Astrocyte (in vitro differentiated cells and primary cell): ENCODE measurements around the gene TRIO. TPM values are rescaled to one million over a fixed set of nuclear protein-coding genes. Genes with fewer than 3 reads are reported as not detected.

Experiments used
- DNase-seq: peaks from one replicate; pipeline ENCODE4 v3.0.0-alpha.2; 2010; ENCODE audit warnings: low read depth
- FAIRE-seq: peaks from 2 replicates; lab custom pipeline; 2011; peaks lifted over from hg19 to GRCh38; lab: Jason Lieb, UNC
- H2AFZ ChIP-seq: 2 replicates; pipeline ENCODE4 v1.6.0; 2012; ENCODE audit warnings: low read depth, low read length, inconsistent platforms
- H3K27ac ChIP-seq: 2 replicates; pipeline ENCODE4 v1.5.1; 2011; ENCODE audit warnings: low read depth, low read length, inconsistent platforms
- H3K27me3 ChIP-seq: 2 replicates; pipeline ENCODE4 v1.6.0; 2011; ENCODE audit warnings: low read length, inconsistent platforms; ENCODE audit not compliant: insufficient read depth
- H3K36me3 ChIP-seq: 2 replicates; pipeline ENCODE4 v1.5.1; 2011; ENCODE audit warnings: low read length, inconsistent platforms; ENCODE audit not compliant: insufficient read depth
- H3K4me1 ChIP-seq: 2 replicates; pipeline ENCODE4 v1.5.1; 2011; ENCODE audit warnings: low read length, inconsistent platforms; ENCODE audit not compliant: insufficient read depth
- H3K4me2 ChIP-seq: 2 replicates; pipeline ENCODE4 v1.6.0; 2012; ENCODE audit warnings: low read length, inconsistent platforms
- H3K4me3 ChIP-seq: 2 replicates; pipeline ENCODE4 v1.5.1; 2011; ENCODE audit warnings: low read depth, mild to moderate bottlenecking, low read length, inconsistent platforms; ENCODE audit not compliant: insufficient read depth
- H3K79me2 ChIP-seq: 2 replicates; pipeline ENCODE4 v1.6.0; 2012; ENCODE audit warnings: mild to moderate bottlenecking, low read length, inconsistent platforms; ENCODE audit not compliant: insufficient read depth
- H3K9ac ChIP-seq: 2 replicates; pipeline ENCODE4 v1.6.0; 2012; ENCODE audit warnings: mild to moderate bottlenecking, low read length, inconsistent platforms
- H3K9me3 ChIP-seq: 2 replicates; pipeline ENCODE4 v1.5.1; 2012; ENCODE audit warnings: low read depth, mild to moderate bottlenecking, low read length, inconsistent platforms; ENCODE audit not compliant: insufficient read depth
- H4K20me1 ChIP-seq: 2 replicates; pipeline ENCODE4 v1.6.0; 2012; ENCODE audit warnings: low read length, inconsistent platforms; ENCODE audit not compliant: insufficient read depth
- H3K27ac Mint-ChIP-seq: one replicate; pipeline ENCODE4 v1.8.0; 2021; ENCODE audit warnings: mild to moderate bottlenecking, mixed read lengths; ENCODE audit not compliant: unreplicated experiment
- H3K27me3 Mint-ChIP-seq: one replicate; pipeline ENCODE4 v1.8.0; 2021; ENCODE audit warnings: low read depth, mixed read lengths; ENCODE audit not compliant: unreplicated experiment
- H3K36me3 Mint-ChIP-seq: one replicate; pipeline ENCODE4 v1.8.0; 2021; ENCODE audit warnings: low read depth, mixed read lengths; ENCODE audit not compliant: unreplicated experiment
- H3K4me1 Mint-ChIP-seq: one replicate; pipeline ENCODE4 v1.8.0; 2021; ENCODE audit warnings: low read depth, mixed read lengths; ENCODE audit not compliant: unreplicated experiment
- H3K4me3 Mint-ChIP-seq: one replicate; pipeline ENCODE4 v1.8.0; 2021; ENCODE audit warnings: mild to moderate bottlenecking, moderate library complexity, mixed read lengths; ENCODE audit not compliant: unreplicated experiment
- H3K9me3 Mint-ChIP-seq: one replicate; pipeline ENCODE4 v1.8.0; 2021; ENCODE audit warnings: mild to moderate bottlenecking, mixed read lengths; ENCODE audit not compliant: unreplicated experiment
- EZH2 ChIP-seq: IDR thresholded peaks from 2 replicates; pipeline ENCODE4 v1.6.1; 2012; ENCODE audit warnings: mild to moderate bottlenecking, low read length, inconsistent platforms; ENCODE audit not compliant: insufficient read depth
- total RNA-seq: library from RNA; stranded (reverse); gene quantifications from 2 replicates; pipeline ENCODE4 v1.2.1, GENCODE V29; 2021
- TF ChIP-seq, protein P1 (sequence below): IDR thresholded peaks from 2 replicates; pipeline ENCODE4 v1.5.1; 2011; ENCODE audit warnings: low read depth, mild to moderate bottlenecking, inconsistent platforms, low read length, moderate library complexity; ENCODE audit not compliant: insufficient read depth

Gene TRIO
- total RNA-seq, 1 donor from 2014 or later, result 347 TPM

DNA sequence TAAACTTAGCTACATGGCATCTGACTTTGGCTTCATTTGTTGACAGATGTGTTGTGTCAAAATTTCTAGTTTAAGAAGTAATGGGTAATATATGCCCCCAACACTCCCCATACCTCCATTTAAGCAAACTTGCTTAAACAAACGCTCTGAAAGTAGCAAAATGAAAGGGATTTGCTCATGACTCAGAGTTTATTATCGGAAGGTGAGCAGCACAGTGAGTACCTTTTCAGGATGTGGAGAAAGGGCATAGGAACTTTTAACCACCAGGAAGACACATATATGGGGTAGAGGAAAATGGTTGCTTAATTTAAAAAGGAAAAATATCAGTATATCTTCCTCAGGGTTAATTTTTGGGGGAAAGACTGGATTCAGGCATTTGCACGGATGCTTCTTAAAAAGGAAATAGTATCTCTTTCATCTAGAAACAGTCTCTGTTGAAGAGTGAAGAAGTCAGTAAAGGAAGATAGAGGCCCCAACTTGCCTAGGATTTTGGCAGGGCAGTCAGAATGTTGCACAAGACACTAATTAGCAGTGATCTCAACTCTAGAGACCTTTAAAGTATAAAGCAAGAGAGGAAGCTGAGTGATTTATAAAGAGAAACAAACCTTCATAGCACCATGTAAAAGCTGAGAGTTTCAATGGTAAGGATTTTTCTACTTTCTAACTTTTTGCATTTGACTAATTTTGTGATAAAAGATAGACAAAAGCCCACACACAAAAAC, 155.1 kb downstream of the TRIO start:
- DNase-seq (no peak), FAIRE-seq (no peak)
- H3K9me3 ChIP-seq, result no peaks in the 10 kb centered on the region
- no peak overlapping the region for H3K4me3 ChIP-seq
- peaks cover 4% of the 10 kb centered on the region for H3K4me1 ChIP-seq
- peaks cover 100% of the 10 kb centered on the region for H3K79me2 ChIP-seq
- no peaks in the 10 kb centered on the region for H3K27me3 ChIP-seq
- no peak overlapping the region for H3K9ac ChIP-seq
- peaks cover 84% of the 10 kb centered on the region for H4K20me1 ChIP-seq
- H2AFZ ChIP-seq, result no peak overlapping the region
- Mint-ChIP-seq H3K4me1 (peaks cover 20% of the 10 kb centered on the region), H3K27ac (peak overlapping the region; percentile 38), H3K27me3 (no peaks in the 10 kb centered on the region), H3K4me3 (no peak overlapping the region), H3K36me3 (peaks cover 19% of the 10 kb centered on the region), H3K9me3 (no peaks in the 10 kb centered on the region)
- no peak overlapping the region for H3K27ac ChIP-seq
- TF ChIP-seq, protein P1, sequence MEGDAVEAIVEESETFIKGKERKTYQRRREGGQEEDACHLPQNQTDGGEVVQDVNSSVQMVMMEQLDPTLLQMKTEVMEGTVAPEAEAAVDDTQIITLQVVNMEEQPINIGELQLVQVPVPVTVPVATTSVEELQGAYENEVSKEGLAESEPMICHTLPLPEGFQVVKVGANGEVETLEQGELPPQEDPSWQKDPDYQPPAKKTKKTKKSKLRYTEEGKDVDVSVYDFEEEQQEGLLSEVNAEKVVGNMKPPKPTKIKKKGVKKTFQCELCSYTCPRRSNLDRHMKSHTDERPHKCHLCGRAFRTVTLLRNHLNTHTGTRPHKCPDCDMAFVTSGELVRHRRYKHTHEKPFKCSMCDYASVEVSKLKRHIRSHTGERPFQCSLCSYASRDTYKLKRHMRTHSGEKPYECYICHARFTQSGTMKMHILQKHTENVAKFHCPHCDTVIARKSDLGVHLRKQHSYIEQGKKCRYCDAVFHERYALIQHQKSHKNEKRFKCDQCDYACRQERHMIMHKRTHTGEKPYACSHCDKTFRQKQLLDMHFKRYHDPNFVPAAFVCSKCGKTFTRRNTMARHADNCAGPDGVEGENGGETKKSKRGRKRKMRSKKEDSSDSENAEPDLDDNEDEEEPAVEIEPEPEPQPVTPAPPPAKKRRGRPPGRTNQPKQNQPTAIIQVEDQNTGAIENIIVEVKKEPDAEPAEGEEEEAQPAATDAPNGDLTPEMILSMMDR, result no peak
- TF ChIP-seq EZH2, result no peak
- no peak overlapping the region for H3K4me2 ChIP-seq
- H3K36me3 ChIP-seq, result peaks cover 70% of the 10 kb centered on the region

DNA sequence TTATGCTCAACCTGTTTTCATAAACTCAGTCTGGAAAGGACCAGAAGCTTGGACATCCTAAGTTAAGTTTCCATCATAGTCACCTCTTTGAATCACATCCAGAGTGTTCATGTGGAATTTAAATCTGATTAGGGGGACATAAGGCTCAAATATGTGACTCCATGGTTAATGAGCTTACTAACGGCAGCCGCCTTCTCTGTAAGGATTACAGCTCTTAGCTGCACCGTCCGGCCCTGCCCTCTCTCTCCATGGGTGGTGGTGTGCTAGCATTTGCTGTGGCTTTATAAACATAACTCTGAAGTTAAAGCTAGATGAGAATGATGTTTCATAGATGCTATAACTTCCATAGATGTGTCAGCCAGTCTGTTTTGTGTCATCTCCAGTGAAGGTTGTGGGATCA, 156.5 kb downstream of the TRIO start:
- H3K27me3 ChIP-seq, result no peaks in the 10 kb centered on the region
- no peak for FAIRE-seq

More for the DNA sequence above, 156.5 kb downstream of the TRIO start:
- H3K4me1 Mint-ChIP-seq, result peaks cover 24% of the 10 kb centered on the region
- H3K4me1 ChIP-seq, result peaks cover 16% of the 10 kb centered on the region
- H3K27ac ChIP-seq, result no peak overlapping the region
- H3K36me3 ChIP-seq, result peaks cover 58% of the 10 kb centered on the region
- H3K4me3 ChIP-seq, result no peak overlapping the region
- no peak overlapping the region for H2AFZ ChIP-seq
- H3K36me3 Mint-ChIP-seq, result peaks cover 16% of the 10 kb centered on the region
- H3K79me2 ChIP-seq, result peaks cover 98% of the 10 kb centered on the region
- H3K9ac ChIP-seq, result no peak overlapping the region
- no peak overlapping the region for H3K4me2 ChIP-seq
- H3K4me3 Mint-ChIP-seq, result no peak overlapping the region
- DNase-seq, result no peak
- TF ChIP-seq, protein P1, result no peak
- no peak for TF ChIP-seq EZH2
- H3K27me3 Mint-ChIP-seq, result no peaks in the 10 kb centered on the region
- H3K27ac Mint-ChIP-seq, result no peak overlapping the region
- no peaks in the 10 kb centered on the region for H3K9me3 Mint-ChIP-seq
- H3K9me3 ChIP-seq, result no peaks in the 10 kb centered on the region
- H4K20me1 ChIP-seq, result peaks cover 93% of the 10 kb centered on the region
